Kasumi-1 (cell line): ENCODE results near the gene TEX51.
A peak's percentile ranks its signal among the peaks of the same experiment; 100 is the strongest.

Experiments
- DNase-seq, 2 experiments: peaks; one replicate each; lab custom pipeline; 2025; lab: John Stamatoyannopoulos, UW

TEX51 gene

DNA sequence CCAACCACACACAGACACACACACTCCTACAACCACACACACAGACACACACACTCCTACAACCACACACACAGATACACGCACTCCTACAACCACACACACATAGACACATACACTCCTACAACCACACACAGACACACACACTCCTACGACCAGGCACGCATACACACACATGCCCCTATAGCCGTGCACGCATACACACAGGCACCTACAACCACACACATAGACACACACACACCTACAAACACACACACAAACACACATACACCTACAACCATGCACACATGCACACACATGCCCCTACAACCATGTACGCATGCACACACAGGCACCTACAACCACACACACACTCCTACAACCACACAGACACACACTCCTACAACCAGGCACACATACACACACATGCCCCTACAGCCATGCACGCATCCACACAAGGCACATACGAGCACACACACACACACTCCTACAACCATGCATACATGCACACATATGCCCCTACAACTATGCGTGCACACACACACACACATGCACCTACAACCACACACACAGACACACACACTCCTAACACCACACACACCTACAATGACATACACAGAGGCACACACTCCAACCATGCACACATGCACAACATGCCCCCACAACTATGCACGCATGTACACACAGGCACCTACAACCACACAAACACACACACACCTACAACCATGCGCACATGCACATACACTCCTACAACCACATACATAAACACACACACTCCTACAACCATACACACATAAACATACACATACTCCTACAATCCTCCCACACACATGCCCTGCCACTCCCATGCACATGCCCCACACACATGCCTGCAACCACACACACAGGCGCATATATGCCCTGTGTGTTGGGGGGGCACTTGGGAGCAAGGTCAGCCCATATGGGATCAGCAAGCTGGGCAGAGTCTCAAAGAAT, 19.1 kb upstream of the TEX51 start:
- DNase-seq, result no peak

DNA sequence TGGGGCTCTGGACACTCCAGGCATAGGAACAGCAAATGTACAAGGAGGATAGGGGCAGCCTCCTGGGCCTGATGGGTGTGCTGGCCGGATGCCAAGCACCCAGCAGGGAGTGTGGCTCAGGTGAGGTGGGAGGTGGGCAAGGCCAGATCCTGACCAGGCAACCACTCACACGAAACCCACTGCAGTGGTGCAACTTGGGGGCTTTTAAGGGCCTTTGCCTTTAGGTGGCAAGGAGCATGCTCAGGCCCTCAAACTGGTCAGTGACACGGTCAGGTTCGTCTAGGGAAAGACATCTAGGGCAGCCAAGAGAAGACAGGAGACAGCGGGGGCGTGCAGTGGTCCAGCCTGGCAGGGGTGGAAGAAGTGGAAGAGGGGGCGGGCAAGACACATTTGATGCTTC, 18.4 kb upstream of the TEX51 start:
- no peak for DNase-seq

DNA sequence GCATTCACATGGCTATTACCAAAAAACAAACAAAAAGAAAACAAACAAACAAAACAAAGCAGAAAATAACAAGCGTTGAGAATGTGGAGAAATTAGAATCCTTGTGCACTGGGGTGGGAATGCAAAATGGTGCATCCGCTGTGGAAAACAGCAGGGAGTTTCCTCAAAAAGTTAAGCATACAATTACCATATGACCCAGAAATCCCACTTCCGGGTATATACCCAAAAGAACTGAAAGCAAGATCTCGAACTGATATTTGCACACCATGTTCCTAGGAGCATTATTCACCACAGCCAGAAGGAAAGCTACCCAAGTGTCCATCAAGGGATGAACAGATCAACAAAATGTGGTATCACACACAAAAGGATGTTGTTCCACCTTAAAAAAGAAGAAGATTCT, 17.9 kb upstream of the TEX51 start:
- no peak for DNase-seq

DNA sequence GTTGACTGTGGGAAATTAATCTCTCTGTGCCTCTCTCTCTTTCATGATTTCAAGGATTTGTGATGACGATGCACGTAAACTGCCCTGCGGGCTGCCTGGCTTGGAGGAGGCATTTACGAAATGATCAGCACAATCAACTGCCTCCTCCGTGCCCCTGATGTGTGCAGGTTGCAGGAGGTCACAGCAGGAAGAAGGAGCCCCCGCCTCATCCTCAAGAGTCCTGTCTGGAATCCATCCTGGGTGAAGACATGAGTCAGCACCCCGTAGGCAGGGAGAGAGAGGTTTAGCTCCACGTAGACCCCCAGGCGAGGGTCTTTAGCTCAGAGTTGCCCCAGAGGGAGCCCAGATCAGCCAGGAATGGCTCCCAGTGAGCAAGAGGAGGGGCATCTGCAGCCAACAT, 17.1 kb upstream of the TEX51 start:
- no peak for DNase-seq

DNA sequence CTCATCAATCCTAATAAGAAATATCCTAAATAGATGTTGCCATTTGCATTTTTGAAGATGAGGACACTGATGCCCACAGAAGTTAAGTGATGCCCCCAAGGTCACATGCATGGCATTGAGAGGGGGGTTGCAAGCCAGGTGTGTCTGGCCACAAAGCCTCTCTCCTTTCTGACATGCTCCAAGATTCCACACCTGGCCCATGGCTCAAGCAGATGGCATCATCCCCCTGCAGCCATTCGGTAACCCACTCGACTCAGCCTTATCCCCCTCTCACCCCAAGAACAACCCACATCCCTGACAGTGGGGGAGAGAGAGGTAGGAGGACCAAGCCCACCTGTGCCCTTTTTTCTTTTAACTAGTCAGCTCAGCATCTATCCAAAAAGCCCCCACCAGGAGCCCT, 16.5 kb upstream of the TEX51 start:
- no peak for DNase-seq

DNA sequence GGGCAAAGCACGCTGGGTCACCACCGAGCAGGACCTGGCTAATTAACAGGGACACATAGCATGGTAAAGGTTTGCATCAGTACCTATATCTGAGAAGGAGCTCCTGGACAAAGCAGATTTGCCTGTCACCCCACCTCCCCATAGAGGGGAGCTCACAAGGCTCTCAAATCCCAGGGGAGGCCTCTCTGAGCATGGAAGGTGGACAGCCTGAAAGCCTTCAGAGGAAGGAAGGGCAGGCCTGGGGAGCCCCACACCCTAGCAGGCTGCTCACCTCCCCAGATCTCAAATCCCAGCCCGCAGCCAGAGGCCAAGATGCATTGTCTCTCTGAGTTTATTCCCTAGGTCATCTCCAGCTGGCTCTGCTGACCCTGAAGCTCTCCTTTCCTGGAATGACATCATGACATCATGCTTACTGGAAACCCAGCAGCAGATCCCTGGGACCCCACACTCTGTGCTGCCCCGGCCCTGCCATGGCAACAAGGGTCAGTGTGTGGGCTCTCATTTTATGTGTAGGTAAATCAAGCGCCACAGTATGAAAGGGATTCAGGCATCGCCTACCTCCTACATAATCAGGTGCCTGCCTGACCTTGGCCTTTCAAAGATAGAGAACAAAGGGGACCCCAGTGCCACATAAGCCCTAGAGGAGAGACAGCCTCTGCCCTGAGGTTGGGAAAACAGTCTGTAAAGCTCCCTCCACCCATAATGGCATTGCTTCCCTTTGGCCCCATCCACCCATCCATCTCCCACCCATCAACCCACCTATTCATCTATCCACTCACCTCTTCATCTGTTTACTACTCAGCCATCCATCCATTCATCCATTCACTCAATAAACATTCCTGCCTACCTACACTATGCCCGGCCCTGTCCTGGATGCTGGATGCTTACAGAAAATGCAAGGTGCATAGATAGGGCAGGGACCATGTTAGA, 15.7 kb upstream of the TEX51 start:
- DNase-seq, result no peak

DNA sequence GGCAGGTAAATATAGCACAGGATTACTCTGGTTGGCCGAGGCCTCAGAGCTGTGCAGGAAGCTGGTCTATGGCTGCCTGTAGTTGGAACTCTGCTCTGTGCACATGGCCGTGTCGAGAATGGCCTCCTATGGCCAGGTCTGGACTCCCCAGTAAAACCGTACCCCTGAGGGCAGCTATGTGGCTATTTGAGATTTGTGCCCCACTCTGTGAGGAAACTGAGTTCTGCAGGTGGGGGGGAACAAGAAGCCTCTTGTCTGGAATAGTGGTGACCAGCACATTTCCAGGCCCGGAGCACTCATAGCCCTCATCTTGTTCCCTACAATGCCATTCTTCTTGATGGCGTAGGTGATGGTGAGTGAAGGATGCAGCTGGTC, 15.0 kb upstream of the TEX51 start:
- no peak for DNase-seq

DNA sequence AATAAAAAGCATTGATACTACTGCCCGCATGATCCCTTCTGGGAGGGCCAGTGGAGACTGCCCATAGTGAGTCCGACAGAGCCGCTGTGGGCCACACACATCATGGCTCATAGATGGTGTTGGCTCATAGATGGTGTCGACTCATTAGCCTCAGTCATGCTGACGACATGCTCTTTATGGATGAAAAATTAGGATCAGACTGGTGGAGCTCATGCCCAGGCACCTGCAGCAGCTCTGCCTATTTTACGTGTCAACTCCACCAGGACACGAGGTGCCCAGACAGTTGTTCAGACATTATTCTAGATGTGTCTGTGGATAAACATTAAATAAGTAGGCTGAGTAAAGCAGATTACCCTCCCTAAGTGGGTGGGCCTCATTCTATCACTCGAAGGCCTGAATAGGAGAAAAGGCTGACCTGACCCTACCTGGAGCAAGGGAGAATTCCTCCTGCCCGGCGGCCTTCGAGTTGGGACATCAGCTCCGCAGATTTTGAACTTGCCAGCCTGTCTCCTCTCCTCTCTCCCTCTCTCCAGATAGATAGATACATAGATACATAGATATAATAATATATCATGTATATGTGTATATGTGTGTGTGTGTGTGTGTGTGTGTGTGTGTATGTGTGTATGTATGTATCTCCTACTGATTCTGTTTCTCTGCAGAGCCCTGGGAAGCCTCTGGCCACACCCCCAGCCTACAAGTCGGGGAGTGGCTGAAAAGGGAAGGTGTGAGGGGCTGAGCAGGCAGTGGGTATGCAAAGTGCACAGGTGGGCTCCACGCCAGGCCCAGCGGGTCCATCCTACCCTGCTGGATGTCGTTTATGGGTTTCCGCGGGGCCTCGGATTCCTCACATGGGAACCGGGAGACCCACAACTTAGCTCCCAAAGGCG, 13.6 kb upstream of the TEX51 start:
- DNase-seq, result no peak

DNA sequence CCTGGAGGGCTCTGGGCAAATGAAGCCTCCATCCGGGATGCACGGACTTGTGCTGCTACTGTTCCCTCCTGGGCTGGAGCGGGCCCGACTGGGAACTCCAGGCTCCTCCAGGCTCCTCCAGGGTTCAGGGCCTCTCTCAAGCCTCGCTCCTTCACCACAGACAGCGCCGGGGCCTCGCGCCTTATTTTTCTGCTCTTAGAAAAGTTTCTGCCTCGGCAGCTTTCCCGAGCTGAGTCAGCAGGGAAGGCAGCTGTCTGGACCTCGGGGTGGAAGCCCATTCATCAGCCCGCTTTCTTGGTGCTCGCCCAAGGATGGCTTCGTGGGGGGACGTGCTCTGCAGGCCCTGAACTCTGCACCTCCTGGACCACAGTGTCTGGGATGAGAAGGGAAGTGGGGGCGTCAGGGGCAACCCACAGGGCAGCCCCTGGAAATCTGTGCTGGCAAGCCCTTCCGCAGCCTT, 12.9 kb upstream of the TEX51 start:
- no peak for DNase-seq

DNA sequence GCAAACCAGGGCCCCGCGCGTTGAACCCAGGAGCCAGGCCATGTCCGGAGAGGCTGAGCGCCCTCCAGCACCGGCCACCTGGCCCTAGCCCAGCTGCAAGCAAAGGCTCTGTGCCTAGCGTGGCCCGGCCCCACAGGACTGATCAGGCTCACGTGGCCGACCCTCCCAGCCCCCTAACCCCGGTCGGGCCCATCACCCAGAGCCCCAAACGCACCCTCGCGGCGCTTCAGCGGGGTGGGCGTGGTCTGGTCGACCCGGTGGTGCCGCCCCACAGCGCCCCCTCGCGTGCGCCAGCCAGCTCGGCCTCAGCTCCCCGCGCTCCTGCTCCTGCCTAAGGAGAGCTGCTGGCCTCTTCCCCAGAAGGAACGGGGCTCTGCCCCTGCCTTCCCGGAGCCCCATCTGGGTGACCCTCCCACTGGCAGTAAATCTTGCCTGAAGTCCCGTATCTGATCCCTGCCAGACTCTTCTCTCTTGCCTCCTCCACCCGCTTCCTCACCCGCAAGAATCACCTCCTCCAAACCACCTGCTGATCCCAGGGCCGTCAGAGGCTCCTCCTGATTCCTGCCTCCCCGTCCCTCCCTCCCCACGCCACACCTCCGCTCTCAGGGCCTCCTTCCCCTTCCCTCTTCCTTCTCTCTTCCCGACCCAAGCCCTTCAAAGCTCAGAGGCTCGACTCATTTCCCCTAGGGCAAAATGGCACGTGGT, 12.3 kb upstream of the TEX51 start:
- peak; percentile 2 to 31 for DNase-seq

DNA sequence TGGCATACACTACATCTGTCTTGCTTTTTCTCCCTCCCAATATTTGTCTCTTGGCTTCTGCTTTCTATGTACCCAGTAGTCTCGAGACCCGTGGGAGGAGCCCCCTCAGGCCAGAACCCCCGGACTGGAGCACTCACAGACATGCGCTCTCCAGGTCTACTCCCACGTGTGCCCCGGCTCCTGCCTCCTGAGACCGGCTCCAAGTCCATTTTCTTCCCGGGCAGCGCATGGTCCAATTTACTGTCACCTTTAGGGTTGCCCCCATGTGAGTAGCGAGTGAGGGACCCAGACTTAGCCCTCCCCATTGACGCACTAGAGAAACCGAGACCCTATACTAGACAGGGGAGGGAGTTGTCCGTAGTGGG, 11.8 kb upstream of the TEX51 start:
- DNase-seq, result no peak

DNA sequence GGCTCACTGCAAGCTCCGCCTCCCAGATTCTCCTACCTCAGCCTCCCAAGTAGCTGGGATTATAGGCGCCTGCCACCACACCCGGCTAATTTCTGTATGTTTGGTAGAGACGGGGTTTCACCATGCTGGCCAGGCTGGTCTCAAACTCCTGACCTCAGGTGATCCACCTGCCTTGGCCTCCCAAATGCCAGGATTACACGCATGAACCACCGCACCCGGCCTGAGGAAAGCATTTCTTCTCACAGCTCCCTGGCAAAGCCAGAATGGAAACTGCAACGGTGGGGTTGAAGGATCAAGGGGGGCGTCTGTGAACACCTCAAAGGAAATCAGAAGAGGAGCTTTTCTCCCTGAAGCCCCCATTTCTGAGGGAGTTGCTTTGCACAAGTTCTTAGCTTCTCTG, 11.2 kb upstream of the TEX51 start:
- no peak for DNase-seq

DNA sequence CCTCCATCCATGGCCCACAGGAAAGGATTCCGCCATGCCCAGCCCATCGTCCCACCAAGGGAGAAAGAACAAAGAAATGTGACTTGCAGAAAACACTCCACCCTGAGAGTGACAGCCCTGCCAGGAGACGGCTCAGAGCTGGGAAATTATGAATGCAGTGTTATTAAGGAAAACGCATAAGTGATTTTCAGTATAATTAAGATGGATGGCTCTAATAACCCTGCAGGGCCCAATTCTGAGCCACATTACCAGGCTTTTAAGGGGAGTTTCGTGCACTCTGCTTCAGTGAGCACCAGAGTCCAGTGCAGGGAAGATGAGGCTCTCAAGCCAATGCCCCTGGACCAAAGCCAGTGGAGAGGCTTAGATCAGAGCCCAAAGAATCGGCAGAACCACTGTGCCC, 10.6 kb upstream of the TEX51 start:
- DNase-seq, result no peak

DNA sequence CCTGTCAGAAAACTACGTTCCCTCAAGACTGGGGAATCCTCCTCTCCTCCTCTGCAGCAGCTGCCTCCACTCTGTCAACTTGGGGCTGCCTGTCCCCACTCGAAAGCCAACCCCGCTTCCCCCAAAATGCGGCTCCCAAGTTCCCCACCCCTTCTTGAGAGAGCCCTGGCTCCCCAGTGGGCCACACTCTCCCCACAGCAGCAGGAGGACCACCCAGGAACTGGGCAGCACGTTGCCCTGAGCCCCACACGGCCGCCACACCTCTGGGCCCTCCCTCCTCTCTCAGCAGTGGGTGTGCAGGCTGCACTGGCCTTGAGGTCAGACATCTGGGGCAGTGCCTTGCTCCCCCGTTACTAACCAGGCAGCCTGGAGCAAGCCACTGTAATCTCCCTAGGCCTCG, 9.6 kb upstream of the TEX51 start:
- no peak for DNase-seq

DNA sequence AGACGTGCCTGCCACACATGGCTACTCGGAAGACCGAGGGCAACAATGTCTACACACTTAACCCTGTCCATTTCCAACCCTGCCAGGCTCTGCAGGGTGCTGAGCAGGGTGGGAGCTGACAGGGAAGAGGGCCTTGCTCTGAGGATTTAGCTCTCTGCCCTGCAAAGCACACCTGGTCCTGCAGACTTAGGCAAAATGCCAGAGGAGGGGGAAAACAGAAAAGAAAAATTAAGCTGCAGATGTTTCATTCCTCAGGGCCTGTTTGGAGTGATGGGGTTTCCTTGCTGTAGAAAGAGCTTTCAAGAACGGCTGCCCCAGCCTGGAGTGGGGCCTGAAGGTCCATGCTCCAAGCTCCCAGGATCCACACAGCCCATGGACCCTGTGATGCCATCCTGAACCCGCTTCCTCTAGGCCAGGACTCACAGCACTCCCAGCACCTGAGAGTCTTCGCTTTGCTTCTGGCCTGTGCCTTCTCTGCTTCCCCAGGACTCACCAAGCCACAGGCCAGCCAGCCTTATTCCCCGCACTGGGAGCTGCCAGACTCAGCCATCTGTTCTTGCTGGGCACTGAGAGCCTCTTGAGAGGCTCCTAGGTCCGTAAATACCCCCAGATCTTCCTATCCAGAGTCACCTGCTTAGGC, 9.1 kb upstream of the TEX51 start:
- DNase-seq, result no peak

DNA sequence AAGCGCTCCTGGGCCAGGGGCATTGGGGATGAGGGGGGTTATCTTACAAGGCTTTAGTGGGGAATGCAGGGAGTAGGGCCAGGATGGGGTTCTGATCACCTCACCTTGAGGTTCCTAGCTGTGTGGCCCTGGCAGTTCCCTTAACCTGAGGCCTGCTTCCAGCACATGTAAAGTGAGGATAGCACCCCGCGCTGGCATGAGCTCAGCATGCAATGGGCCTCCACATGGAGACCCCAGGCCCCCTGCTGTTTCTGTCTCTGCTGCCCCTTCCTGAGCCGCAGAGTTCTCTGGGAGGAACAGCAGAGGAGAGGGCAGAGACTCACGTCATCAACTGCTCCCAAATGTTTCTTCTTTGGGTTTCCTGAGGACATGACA, 8.6 kb upstream of the TEX51 start:
- DNase-seq, result no peak

DNA sequence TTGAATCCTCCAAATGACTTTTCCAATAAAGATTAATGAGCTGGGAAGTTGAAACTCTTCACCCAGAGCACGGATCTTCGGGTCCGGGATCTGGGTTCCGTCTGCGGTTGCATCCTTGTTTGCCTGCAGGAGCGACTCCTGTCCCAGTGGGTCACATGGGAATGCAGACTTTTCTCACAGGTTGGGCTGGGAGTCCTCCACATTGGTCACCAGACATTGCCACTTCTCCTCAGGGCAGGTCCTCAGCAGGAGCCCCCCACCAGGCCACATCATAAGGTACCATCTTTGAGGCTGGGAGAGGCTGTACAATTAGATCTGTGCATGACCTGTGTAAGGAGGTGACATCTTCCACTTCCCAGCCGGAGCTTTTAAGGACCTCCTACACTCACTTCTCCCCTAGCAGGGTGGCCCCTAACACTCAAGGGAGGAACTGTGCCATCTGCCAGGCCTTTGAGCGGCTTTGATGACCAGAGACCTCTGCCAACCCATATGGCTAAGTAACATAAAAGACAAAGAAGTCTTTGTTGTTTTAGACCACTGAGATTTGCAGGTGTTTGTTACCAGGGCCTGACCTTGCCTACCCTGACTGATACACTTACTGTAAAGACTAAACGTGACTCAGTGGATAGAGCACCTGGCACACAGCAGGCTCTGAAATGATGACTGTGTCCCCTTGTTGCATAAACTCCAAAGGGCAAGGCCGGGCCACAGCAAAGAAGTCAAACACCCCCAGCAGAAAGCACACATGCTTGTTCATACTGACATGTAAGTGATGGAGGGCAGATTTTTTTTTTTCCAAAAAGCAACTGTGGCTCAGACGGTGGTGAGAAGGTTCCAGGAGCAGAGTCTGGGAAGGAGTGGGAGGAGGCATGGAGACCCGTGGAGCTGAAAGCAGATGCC, 7.9 kb upstream of the TEX51 start:
- DNase-seq, result no peak

DNA sequence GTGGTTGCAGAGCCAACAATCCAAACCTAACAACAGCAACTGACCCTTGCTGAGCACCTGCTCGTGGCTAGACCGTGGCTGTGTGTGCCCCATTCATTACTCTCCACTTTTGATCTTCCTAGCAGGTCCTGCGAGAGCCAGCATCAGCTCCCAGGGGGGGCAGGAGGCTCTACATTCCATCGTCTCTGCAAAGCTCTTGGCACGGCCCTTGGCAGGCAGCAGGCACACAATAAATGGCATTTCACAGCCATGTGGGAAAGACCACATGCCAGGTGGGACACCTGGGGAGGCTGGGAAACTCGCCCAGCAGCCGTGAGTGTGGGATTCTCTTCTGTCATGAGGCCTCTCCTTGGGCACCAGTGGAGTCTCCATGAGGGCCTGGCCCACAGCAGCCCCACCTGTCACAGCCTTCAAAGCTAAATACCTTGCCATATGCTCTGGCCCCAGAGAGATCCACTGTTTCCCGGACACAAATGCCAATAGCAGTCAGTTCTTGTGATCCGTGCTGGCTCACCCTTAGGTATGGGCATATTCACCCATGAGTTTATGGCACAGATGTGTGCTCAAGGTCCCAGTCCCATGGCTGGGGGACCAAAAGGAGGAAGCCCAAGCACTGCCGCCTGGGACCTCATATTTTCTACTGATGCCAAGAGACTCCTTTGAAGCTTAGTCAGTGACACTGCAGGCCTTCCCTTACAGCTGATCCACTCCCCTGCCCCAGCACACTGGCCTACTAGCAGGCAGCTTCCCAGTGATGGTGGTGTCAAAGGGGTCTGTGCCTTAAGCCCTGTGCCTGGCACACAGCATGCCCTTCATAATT, 6.8 kb upstream of the TEX51 start:
- DNase-seq, result no peak

DNA sequence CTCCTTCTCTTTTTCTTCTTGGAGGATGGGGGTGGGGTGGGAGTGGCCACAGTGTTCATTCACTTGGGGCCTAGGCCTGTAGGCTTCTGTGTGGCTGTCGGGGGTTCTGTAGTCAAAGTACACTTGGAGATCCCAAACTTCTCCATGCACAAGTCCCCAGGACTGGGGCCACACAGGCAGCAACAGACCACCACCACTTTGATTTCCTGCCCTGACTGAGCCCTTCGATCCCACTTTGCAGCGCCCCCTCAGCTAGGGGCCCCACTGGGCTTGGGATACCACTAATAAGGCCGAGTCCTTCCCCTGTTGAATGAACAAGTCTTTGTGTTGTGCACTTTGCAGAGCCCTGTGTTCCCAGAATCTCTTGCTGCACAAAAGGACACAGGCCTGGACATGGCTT, 5.5 kb upstream of the TEX51 start:
- DNase-seq, result no peak
